H1 (cell line): ENCODE measurements around the gene CENPP. TPM values are rescaled to one million over a fixed set of nuclear protein-coding genes. Genes with fewer than 3 reads are reported as not detected.

Source experiments
- TAF1 ChIP-seq: IDR thresholded peaks from 2 replicates; pipeline ENCODE4 v1.6.1; 2011; ENCODE audit warnings: mild to moderate bottlenecking, low read depth, low read length
- polyA plus RNA-seq, 7 experiments: library from polyadenylated mRNA; depleted of rRNA in 3 of 7; stranded (reverse) in 5 of 7; unstranded in 2 of 7; fragments of >200 nt in 5 of 7; fragments of 200-250 nt in 2 of 7; gene quantifications; 1 replicate in 5 of 7; 2 replicates in 1 of 7; 4 replicates in 1 of 7; pipeline versions ENCODE4 v1.2.1 to v1.2.3, GENCODE V29; 2011 to 2013; ENCODE audit warnings: missing spikeins in 2 of 7, mixed read lengths in 2 of 7
- total RNA-seq: library from RNA; stranded (reverse); fragmentation: NEBNext Ultra II Directional; extraction: Animal tissue kit (Norgen Biotek cat#: 25700); gene quantifications from 2 replicates; pipeline ENCODE4 v1.2.1, GENCODE V29; 2021

CENPP gene
- total and polyA plus RNA-seq, 2 of the 8 experiments (the other 6 are each of a cell fraction or from before 2014, with no cell fraction given): 2.7 to 10.8 TPM

DNA sequence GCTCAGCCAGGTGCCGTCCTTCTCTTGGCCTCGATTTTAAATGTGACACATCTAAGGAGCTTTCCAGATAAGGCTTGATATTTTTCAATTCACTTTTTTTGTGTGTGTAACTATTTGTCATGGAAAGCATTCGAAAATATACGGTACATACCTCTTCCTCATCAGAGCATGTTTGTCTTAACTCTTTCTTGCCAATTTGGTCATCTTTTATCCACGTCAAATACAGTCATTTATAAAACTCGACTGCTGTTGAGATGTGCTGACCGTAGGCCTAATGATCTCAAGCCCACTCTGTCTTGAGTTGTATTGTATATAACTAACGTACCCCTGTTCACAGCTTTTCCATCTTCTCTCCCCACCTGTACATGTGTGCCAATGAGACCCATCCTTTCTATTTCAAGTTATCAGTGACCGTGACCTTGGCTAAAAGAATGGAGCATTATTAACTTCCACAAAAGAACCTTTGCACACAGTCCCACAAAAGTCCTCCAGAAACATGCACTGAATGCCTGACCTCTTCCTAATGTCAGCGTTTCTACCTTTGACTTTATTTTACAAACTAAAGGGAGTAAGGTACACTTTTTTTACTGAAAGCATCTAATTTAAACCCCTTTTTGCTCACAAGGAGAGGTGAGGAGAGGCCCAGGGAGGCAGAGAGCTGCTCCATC lies 282.6 kb downstream of the CENPP start (continued):
- TF ChIP-seq TAF1: no peak
